Superior temporal gyrus (tissue), 1 donor: ENCODE results near the gene P2RY12.
A peak's percentile ranks its signal among the peaks of the same experiment; 100 is the strongest.

Experiments used
- DNase-seq: peaks from one replicate; pipeline ENCODE4 v3.0.0-alpha.2; 2016; ENCODE audit errors: extremely low spot score

P2RY12 gene

DNA sequence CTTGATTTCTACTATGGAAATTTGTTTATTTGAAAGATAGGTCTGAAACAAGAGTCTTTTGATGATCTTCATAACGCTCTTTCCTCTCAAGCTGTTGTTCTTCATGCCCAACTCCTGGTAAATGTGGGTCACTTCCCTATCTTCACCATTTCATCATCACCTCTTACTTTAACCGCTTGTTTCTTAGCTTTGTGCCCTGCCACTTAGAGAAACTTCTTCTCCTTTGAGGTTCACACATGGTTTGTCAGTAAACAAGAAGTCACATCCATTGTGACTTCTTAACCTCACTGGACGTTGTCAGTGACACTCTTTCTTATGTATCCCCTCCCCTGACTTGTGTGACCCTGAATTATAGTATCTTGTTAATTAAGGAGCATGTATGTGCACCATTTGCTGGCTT is 38.3 kb downstream of the P2RY12 start:
- DNase-seq: no peak

DNA sequence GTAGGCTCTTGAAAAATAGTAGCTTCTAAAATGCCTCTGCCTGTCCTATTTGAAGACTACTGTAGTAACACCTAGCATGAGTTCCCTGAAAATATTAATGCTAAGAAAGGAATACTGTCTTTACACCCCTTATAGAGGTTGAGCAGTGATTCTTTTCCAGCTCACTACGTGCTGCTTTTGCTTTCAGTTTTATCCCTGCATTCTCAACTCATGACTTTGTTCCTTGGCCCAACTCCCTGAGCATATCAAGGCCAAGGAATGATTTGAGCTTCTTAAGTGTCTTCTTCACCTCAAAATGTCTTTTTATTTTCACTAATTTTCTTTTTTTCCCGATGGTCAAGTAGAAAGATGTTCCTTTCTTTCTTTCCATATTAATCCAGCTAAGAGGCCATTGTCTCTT is 38.7 kb downstream of the P2RY12 start:
- no peak for DNase-seq

DNA sequence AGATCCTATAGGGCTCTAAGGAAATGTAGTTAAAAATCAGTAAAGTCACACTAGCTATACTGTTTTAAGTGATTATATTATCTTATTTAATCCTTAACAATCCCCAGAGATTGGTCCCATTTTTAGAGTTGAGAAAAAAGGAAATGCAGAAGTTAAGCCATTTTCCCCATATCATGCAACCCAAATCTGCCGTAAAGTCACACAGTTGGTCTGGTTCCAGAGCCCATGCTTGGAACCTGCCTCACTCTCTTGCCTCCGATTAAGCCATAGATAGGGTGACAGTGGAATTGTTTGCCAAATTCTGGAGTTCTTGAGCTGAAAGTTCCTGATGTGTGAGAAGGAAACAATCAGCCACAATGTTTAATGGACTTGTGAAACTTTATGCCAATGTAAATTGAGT is 52.9 kb downstream of the P2RY12 start:
- no peak for DNase-seq

DNA sequence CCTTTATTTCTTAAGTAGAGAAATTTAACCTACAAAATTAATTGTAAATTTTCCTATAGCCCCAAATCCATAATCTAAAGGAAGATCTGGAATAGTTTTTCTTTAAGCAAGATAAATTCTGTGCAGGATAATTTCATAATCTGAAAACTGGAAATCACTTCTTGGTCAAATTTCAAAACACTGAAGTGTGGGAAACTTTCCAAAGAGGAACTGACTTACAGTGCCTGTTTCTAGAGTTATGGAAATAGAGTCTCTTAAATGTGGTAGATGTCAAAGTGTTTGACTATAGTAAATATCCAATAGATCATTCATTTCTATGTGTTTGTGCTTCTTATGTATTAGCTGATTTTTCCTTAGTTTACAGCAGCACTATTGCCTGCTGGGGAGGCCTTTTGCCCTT is 53.7 kb downstream of the P2RY12 start:
- no peak for DNase-seq

DNA sequence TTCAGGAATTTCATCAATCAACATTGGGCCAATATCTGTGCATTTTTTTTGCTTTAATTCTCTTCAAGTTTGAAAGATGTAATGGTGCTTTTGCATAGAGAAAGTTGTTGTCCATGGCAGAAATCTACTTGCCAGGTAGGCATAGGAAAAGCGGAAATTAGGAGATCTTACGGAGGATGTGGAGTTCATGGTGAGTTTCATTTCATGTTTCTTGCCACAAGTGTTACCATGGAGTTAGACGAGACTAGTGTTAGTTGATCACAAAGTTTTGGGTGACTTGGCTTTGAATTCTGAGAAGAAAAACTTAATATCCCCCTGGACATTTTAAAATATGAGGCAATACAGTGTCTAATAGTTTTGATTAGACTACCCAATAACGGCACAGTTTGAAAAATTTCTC is 54.2 kb downstream of the P2RY12 start:
- no peak for DNase-seq

DNA sequence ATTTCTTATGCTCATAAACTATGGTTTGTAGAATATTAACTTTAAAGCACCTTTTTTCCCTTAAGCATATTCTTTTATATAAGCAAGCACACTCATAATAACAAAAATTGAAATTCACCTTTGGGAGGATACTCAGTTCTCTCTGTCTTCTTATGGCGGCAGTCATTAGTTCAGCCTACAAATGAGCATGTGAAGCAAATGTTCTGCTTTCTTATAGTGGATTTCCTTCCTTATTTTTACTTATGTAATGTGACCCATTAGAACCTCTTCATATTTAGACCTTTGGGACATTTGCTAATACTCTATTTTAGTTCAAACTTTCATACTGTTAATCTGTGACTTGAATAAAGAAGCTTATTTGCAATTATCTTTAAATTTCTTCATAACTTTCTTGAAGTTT is 55.2 kb downstream of the P2RY12 start, which contains the start of gene P2RY13:
P2RY13 (minus strand) TSS at position 187 of the 400 bp plus-strand sequence; CDS start at position 166, 21 bp downstream.
- no peak for DNase-seq

DNA sequence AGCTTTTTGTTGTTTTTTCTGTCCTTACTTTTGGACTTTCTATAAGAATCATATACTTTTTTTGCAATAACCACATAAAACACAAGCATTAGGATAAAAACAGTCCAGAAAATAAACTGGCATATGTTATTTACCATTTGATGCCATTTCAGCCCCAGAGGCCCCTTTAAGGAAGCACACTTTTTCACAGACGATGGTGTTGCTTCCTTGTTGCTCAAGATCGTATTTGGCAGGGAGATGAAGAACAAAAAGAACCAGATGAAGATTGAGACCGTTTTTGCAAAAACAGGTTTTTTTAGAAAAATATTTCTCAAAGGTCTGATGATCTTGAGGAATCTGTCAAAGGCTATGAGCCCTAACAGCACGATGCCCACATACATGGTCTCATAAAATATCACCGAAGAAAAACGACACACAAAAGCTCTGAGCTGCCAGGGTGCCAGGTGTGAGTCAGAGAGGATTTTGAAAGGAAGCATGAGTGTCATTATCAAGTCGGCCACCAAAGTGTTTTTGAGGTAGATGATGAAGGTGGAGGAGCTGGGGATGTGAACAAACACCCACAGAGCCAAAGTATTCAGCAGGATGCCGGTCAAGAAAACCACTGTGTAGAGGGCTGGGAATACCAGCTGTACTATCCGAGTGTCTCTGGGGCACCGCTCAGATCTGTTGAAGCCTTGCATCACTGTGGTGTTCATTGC is 56.1 kb downstream of the P2RY12 start:
- peak; percentile 49 for DNase-seq

DNA sequence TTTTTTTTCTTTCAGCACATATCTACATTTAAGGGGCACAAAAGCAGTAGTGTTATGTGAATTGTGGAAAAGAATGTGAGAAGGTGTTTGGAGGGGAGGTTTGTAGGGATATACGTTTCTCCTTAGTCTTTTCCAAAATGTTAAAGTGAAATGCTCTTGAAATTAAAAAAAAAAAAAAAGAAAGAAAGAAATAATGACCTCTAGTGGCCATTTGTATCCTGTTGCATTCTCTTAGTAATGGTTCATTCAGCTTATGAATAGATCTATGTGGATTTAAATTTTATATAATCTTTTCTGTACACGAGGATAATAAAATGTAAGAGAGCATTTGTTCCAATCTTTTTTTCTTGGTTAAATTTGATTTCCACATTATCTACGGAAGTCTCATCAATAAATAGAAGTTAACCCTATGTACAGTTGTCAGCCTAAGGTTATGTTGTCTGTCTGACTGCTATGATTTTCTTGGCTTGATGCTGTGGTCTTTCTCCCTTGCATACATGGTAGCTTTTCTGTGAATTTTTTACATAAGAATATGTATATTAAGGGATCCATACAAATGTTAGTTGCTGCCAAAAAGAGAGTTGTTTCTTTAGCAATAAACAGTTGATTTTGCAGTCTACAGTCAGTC is 56.9 kb downstream of the P2RY12 start:
- DNase-seq: peak; percentile 61

DNA sequence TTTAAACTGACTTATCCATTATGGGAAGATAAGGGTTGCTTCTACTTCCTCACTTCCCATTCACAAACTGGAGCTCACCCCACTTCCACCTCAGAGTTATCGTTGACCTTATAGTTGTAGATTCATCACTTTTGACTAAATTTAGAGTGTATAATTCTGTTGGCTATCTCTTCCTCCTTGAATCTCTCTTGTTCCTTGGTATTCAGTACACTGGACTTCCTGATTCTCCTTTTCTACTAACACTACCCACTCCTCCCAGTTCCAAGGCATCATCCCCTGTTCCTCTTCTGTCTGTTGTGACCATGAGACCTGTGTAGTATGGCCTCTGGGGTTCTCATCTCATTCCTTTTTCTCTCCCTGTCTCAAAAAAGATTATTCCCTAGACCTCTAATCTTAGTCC is 62.0 kb downstream of the P2RY12 start:
- no peak for DNase-seq

DNA sequence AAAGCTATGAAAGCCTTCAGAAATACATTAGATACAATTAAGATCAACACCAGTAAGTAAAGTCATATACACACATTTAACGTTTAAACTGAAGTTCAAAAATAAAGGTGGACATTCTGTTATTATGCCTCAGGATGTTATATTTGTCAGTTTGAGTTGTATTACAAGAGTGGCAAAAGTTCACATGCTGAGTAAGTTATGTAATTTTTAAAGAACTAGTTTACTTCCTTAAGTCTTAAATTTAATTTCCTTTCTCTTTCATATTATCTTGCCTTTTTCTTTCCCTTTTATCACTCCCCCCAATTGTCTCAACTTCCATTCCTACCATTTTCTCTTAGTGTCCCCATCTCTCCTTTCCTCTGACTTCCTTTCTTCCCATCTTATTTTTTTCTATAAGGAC is 63.0 kb downstream of the P2RY12 start:
- DNase-seq: no peak

DNA sequence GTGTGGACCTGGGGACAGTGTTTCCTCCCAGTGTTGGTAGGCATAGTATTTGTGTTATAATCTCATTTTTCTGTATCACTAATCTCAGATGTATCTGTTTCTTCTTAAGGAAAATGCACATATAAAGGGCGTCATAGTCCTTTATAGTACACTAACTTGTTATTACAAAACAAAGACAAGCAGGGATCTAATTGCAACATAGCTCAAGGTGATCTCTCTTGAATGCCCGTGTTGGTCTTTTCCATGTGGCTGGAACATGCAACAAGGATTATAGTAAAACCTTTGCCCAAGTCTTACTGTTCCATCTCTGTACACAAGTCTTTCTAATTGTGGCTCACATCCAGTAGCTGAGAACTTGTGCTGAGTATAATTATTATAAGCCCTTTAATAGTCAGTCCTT is 64.4 kb downstream of the P2RY12 start:
- DNase-seq: no peak

DNA sequence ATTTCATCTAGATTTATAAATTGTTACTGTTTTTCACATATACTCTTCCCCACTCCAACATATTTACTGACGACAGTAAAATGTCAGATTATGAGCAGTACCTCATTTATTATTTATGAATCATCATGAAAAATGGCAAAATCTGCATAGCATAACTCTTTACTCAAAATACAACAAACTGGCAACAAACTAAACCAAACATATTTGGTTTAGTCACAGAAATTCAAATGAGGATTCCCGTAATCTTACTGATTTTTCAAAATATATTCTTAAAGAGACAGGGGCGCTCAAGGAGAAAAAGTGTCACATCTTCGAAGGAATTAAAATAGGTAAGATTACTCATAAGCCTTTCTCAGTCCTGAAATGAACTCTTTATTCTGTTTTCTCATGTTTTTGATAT is 64.9 kb downstream of the P2RY12 start:
- DNase-seq: no peak

DNA sequence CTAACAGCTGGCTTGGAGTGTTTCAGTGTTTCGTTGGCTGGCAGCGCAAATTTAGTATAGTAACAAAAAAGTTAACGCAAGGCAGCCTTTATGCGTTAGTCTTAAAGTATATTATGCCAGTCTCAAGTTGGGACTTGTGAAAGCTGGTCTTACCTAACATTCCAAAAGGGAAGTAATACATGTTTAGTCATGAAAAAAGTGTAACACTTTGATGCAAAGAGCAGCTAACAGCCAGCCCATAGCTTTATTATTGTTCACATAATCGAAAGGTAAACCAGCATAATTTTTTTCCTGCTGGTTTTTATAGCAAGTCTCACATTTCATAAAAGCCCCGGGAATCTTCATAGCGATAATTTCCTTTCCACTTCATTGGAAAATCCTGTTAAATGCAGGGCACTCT is 65.6 kb downstream of the P2RY12 start:
- no peak for DNase-seq

DNA sequence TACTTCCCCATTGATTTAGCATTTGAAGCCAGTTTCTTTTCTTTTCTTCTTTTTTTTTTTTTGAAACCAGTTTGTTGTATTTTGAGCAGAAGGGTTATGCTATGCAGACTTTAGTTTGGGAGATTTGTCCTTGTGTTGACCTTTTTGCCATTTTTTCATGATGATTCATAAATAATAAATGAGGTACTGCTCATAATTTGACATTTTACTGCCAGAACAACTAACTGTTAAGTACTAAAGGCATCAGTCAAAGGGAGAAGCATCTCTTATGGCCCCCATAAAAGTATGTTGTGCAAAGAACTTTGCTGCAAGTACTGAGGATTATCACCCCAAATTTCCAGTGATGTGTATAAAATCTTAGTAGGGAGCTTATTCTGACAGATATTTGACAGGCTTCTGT is 66.2 kb downstream of the P2RY12 start:
- no peak for DNase-seq

DNA sequence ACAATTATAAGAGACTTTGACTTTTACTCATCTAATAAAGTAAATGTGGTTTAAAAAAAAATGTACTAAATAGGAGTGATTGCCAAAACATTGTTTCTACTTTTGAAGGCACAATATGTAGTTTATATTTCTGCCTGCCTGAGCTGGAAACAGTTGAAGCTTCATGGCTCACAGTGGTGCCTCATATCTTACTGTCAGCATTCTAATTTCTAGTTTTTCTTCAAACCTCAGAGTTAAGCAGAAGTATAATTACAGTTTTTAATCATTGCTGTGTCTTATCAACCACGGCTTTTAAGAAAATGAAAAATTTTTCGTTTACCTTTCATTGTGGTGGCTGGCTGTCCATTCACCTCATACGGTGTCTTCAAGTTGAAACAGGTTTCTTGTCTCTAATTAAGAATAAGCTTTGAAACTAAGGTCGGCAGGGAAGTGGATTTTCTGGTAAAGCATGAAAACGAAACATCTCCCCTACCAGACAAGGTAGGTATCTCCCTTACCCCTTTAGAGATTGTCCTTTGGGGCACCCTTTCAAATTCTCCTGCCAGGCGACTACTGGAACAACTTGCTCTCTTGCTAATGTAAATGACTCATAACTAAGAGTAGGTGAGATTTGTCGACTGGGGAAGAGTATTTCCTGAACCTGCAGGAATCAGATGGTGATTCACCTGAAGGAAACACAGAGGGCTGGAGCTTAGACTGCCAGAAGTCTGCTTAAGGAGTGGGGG is 68.1 kb downstream of the P2RY12 start, which contains the start of gene GPR87:
GPR87 (minus strand) TSS at position 554 of the 725 bp plus-strand sequence. CDS start 16,720 bp downstream, outside the sequence.
- no peak for DNase-seq

DNA sequence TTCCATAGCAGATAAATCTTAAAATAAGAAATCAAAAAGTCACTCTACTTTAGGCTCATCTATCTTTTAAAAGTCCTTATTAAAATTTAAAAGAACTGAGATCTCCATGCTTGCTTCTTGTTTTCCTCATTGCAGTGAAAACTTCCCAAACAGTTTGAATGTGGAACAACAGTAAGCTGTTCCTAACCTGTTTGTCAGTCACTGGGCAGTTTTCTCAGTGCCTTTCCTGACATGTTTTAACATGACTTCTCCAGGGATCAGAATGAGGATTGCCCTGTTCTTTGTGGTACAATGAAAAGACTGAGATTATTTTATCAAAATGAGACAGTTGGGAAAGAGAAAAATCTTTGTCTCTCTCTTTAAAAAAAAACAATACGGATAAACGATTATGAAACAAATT is 68.7 kb downstream of the P2RY12 start:
- no peak for DNase-seq

DNA sequence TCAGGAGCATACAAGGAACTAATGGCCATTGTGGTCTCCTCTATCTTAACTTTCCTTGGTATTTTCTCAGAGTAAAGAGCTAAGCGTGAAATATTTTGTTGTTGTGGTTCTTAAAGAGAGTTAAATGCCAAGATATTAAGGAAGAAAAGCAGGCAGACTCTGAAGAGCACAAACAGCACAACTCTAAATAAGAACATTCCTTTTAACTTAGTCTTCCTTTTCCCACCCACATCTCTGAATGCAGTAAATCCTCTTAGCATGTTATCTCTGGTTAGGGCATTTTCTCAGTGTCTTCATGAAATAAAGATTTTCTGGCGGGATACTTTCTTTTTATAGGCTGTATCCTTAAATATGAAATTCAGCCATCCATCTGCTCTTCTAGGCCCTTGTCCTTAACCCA is 69.4 kb downstream of the P2RY12 start:
- DNase-seq: no peak

DNA sequence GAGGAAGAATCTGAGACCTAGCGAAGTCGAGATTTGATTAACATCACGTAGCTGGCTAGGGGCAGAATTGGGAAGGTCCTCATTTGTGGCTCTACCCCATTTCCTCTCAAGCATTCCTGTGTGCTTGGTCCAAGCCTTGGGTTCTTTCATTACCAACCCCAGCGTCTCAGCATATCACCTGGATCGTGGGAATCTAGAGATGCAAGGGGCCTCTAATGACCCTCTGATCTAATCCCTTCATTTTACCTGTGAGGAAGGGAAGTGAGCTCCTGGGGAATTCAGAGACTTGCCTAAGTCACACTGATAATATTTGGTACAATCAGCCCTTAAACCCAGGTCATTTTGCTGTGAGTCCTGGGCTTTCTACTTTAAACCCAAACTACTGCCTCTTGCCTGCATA is 70.0 kb downstream of the P2RY12 start:
- no peak for DNase-seq

DNA sequence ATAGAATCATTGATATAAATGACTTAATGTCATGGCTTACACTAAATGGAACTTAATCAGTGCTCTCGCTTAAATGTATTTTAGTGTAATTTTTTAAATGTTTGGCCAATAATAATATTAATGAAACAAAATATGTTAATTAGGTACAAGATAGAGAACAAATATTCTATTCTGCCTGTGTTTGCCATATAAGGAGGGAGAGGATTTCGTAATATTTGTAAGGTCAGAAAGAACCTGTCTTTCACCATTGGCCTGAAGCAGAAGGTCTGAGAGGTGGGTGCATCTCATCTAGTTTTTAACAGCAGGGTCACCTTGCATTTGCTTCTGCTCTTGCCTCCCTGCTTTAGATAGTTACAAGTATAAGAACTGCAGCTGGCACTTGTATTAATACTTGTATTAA is 70.4 kb downstream of the P2RY12 start:
- DNase-seq: no peak

DNA sequence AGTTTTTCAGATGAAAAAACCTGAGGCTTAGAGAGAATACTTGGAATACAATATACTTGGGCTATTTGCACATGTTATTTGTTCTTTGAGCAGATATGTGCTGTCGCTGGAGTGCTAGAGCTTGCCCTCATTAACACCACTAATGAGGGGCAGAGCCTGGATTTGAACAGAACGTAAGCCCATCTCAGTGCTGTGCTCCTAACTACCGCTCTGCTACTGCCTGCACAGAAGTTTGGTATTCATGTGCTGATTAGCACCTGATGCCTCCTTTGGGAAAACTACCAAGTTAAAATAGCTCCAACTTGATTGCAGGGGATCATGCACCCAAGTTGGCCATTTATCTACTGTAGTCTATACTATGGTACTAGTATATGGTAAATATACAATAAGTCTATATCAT is 71.6 kb downstream of the P2RY12 start:
- no peak for DNase-seq

DNA sequence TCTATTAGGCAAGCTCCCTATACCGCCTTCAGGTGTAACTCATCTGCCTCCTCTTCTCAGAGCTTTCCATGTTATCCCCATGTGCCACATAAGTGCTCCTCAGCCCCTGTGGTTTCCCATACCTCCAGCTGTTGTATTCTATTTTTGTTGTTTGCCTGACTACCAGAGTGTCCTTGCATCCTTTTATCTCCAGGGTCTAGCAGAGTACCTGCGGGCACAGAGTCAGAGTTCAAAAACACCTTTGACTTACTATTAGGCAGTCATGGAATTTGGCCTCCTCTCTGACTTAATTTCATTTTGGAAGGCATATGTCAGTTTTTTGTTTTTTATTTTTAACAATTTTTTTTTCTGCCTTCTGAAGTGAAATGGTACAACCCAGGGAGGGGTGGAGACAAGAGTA is 75.0 kb downstream of the P2RY12 start:
- DNase-seq: no peak

DNA sequence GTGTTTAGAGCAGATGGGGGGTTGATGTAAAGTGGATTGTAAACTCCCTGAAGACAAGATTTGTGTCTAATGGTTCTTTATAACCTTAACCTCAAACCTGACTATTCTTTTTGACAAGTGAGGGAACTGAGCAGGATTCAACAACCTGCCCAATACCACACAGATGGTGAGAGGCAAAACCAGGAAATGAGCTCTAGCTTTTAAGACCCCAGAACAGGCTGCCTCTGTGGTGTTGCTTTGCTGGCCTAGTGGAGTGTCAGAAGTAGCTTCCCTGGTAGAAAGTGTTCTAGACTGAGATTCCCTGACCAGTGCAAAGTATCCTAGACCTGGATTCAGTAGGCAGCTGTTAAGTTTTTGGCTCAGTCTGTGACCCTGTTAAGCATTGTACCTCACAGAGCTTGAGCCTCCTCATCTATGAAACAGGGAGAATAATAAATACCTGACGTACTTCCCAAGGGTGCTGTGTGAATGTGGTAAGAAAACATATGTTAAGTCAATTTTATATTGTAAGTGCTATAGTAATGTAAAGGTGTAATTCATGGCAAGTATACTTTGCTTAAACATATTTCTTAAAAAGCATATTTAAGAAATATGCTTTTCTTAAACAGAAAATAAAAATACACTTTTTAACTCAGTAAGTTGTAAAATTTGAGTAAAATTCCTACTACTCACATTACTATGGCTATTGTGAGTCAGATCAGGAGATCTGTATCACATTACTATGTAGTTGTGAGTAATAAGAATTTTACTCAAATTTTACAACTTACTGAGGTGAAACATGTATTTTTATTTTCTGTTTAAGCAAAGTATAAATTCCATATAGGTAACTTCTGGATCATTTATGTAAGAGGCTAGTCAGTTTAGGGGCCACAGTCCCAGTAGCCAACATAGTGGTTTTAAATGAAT is 76.7 kb downstream of the P2RY12 start:
- no peak for DNase-seq
